ENCODE measurements around the gene SEMA3E.

The SEMA3E gene

DNA sequence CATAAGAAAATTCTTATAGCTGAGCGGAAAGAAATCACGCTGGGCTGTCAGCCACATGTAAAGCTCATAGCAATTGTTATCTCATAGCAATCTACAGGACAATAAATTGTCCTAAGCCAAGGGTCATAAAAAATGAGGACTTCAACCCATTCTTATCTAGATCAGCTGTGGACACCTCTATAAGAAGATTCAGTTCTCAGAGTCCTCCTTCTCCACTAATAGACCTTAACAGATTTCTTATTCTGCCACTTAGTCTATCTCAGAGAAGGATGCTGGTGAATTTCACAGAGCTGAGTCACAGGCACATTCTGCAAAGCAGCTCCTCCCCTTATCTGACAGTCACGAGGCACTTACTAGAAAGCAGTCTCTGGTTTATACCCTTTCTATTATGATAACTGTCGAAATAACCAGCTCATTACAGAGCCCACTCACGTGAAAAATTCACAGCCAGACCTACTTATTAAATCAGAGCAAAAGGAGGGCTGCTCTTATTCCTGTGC lies 300.9 kb downstream of the SEMA3E start:
- DNase-seq (ENCODE audit: low spot score): no peak

GRCh38 chr7:83339907-83340306 lies 309.0 kb downstream of the SEMA3E start:
- DNase-seq (ENCODE audit: low spot score): no peak

DNA sequence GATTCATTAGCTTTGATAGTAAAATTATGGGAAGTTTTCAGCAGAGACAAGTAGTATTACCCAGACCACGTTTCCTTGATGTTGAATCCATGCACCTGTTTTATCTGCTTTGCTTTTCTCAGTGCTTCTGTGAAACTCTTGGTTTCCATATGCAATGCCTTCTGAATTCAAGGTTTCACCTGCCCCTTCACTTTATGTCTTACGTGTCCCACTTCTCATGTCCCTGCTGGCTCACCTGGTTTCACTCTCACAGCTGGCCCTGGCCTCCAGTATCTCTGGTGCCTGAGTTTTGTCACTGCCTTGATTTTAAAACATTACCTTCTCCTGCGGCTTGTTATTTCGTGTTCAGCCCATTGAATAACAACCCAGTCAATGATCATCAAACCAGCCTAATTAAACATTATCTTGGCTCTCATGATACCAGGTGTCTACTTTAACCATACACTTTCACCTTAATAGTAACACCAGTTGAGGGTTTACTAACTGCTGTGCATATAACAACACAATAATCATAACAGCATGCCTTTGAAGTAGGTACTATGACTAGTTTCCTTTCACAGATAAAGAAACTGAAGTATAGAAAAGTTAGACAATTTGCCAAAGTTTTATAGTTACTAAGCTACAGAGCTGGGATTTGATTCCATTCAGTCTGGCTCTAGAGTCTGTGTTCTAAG lies 310.5 kb downstream of the SEMA3E start:
- DNase-seq (ENCODE audit: low spot score): no peak

- no peak for DNase-seq (ENCODE audit: low spot score)
These were observed 311.9 kb downstream of the SEMA3E start for GRCh38 chr7:83337050-83337449.

- no peak for DNase-seq (ENCODE audit: low spot score)
These were observed 322.7 kb downstream of the SEMA3E start for GRCh38 chr7:83326223-83326622.

DNA sequence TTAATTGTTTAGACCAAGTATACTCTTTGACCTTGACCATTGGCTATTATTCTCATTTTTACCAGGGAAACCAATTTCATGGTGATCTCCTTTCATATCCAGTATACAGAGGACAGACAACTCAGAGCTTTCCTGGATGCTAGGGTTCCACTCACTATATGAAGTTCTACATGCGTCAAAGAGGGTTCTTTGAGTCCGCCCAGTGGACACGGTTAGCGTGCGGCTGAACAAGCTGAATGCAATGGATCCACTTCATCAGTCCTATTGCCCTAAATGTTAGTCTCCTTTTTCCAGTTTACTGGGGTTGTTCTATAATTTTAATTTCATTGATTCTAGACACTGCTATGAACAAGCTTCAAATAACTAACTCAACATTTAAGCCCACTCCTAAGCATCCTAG lies 323.9 kb downstream of the SEMA3E start:
- no peak for DNase-seq (ENCODE audit: low spot score)

DNA sequence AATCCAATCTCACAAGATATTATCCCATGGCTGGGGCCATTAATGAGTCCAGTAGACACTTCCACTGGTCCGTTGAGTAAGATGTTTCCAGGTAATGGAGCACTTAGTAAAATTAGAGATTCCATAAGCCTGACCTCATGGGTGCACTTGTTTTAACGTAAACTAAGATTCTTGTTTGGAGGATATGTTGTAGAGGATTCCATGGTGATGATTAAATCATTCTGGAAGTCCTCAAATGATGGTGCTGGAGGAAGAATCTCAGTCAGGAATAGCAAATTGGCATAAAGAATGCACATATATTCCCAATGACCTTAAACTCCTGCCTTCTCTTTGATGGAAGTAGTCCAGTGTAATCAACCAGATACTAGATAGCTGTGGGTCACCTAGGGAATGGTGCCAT lies 324.3 kb downstream of the SEMA3E start:
- DNase-seq (ENCODE audit: low spot score): no peak

- DNase-seq (ENCODE audit: low spot score): no peak
These were observed 327.9 kb downstream of the SEMA3E start for GRCh38 chr7:83321011-83321410.

DNA sequence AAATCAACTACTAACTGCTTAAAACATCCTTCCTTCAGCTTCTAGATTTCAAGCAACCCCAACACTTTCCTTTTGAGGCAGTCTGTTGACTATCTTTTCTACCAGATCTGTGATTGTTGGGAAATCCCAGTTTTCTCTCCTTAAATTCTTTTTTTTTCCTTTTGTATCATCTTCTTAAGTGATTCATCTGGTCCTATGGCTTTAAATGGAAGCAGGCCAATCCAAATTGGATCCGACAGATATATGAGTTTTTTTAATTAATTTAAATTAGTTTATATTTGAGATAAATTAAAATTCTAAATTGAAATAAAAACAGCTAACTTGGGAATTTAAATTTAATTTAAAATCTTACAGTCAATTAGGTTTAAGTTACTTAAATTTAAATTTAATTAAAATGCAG lies 335.0 kb downstream of the SEMA3E start:
- no peak for DNase-seq (ENCODE audit: low spot score)
